Measurements from ENCODE around the gene CLPTM1L.
"Not testable (repeated sequence)": the region's sequence is repeated elsewhere in the genome, so short reads cannot be mapped to it uniquely, and the experiment has no call there.

Gene CLPTM1L

GRCh38 chr5:1341863-1342262 is 3.0 kb downstream of the CLPTM1L start:
- no peak for TF ChIP-seq CTCF (conservative IDR thresholded peaks at IDR 0.05; ENCODE audit: control insufficient read depth, insufficient read depth, low read depth, low read length)
- no peak overlapping the region for H3K4me3 ChIP-seq (ENCODE audit: control insufficient read depth, low read depth, low read length)
- no peak for DNase-seq (ENCODE audit: low read depth)

GRCh38 chr5:1339818-1340210 is 5.1 kb downstream of the CLPTM1L start:
- DNase-seq (ENCODE audit: low read depth): not testable (repeated sequence)

GRCh38 chr5:1339139-1339817 is 5.6 kb downstream of the CLPTM1L start:
- H3K4me3 ChIP-seq (ENCODE audit: control insufficient read depth, low read depth, low read length); DNase-seq (ENCODE audit: low read depth): not testable (repeated sequence)

More at GRCh38 chr5:1339818-1340210, 5.1 kb downstream of the CLPTM1L start:
- not testable (repeated sequence) for H3K4me3 ChIP-seq (ENCODE audit: control insufficient read depth, low read depth, low read length)

GRCh38 chr5:1338506-1339070 is 6.3 kb downstream of the CLPTM1L start:
- H3K4me3 ChIP-seq (ENCODE audit: control insufficient read depth, low read depth, low read length): no peak overlapping the region
- no peak for DNase-seq (ENCODE audit: low read depth)
- TF ChIP-seq CTCF (conservative IDR thresholded peaks at IDR 0.05; ENCODE audit: control insufficient read depth, insufficient read depth, low read depth, low read length): no peak

GRCh38 chr5:1338196-1338490 is 6.8 kb downstream of the CLPTM1L start:
- no peak for TF ChIP-seq CTCF (conservative IDR thresholded peaks at IDR 0.05; ENCODE audit: control insufficient read depth, insufficient read depth, low read depth, low read length)
- DNase-seq (ENCODE audit: low read depth): no peak
- H3K4me3 ChIP-seq (ENCODE audit: control insufficient read depth, low read depth, low read length): no peak overlapping the region

- TF ChIP-seq CTCF (conservative IDR thresholded peaks at IDR 0.05; ENCODE audit: control insufficient read depth, insufficient read depth, low read depth, low read length): no peak
- no peak for DNase-seq (ENCODE audit: low read depth)
- H3K4me3 ChIP-seq (ENCODE audit: control insufficient read depth, low read depth, low read length): no peak overlapping the region
Measured at GRCh38 chr5:1337489-1338195, 7.3 kb downstream of the CLPTM1L start.

- DNase-seq (ENCODE audit: low read depth): no peak
- TF ChIP-seq CTCF (conservative IDR thresholded peaks at IDR 0.05; ENCODE audit: control insufficient read depth, insufficient read depth, low read depth, low read length): no peak
- no peak overlapping the region for H3K4me3 ChIP-seq (ENCODE audit: control insufficient read depth, low read depth, low read length)
Measured at GRCh38 chr5:1336749-1337488, 8.0 kb downstream of the CLPTM1L start.
